GM18870 (cell line): ENCODE results near the gene ALDH1A3.
"Not testable (repeated sequence)": the region's sequence is repeated elsewhere in the genome, so short reads cannot be mapped to it uniquely, and the experiment has no call there.

Experiments used
- ATAC-seq: cut with Tn5 transposase; IDR thresholded peaks from one replicate; pipeline ENCODE4 v1.9.1; 2021; ENCODE audit warnings: moderate library complexity; ENCODE audit not compliant: unreplicated experiment

The ALDH1A3 gene

GRCh38 chr15:100879464-100880138, at the start of gene ALDH1A3:
ALDH1A3 (plus strand) TSS chr15:100879831; CDS start chr15:100879908, 77 bp downstream.
- no peak for ATAC-seq

GRCh38 chr15:100831467-100831866, 48.2 kb upstream of the ALDH1A3 start:
- ATAC-seq, result no peak

GRCh38 chr15:100832149-100832942, 47.3 kb upstream of the ALDH1A3 start:
- ATAC-seq, result no peak

- no peak for ATAC-seq
Measured at GRCh38 chr15:100833417-100834389, 45.9 kb upstream of the ALDH1A3 start.

- ATAC-seq, result no peak
Measured at GRCh38 chr15:100834731-100835130, 44.9 kb upstream of the ALDH1A3 start.

GRCh38 chr15:100835636-100836035, 44.0 kb upstream of the ALDH1A3 start:
- ATAC-seq, result no peak

GRCh38 chr15:100836501-100836900, 43.1 kb upstream of the ALDH1A3 start:
- no peak for ATAC-seq

- no peak for ATAC-seq
Measured at GRCh38 chr15:100841426-100841825, 38.2 kb upstream of the ALDH1A3 start.

GRCh38 chr15:100842756-100843730, 36.6 kb upstream of the ALDH1A3 start:
- no peak for ATAC-seq

GRCh38 chr15:100844167-100844566, 35.5 kb upstream of the ALDH1A3 start:
- no peak for ATAC-seq

GRCh38 chr15:100844778-100845177, 34.9 kb upstream of the ALDH1A3 start:
- no peak for ATAC-seq

- ATAC-seq, result no peak
Measured at GRCh38 chr15:100847194-100847593, 32.4 kb upstream of the ALDH1A3 start.

- no peak for ATAC-seq
Measured at GRCh38 chr15:100849021-100849854, 30.4 kb upstream of the ALDH1A3 start.

- no peak for ATAC-seq
Measured at GRCh38 chr15:100849855-100850218, 29.8 kb upstream of the ALDH1A3 start.

GRCh38 chr15:100851428-100852015, 28.1 kb upstream of the ALDH1A3 start:
- ATAC-seq, result not testable (repeated sequence)

- ATAC-seq, result no peak
Measured at GRCh38 chr15:100852630-100853029, 27.0 kb upstream of the ALDH1A3 start.

GRCh38 chr15:100853676-100854440, 25.8 kb upstream of the ALDH1A3 start:
- no peak for ATAC-seq

- ATAC-seq, result no peak
Measured at GRCh38 chr15:100856867-100857266, 22.8 kb upstream of the ALDH1A3 start.
